ENCODE results near the gene DPEP2NB.
"Not testable (repeated sequence)": the region's sequence is repeated elsewhere in the genome, so short reads cannot be mapped to it uniquely, and the experiment has no call there.

The DPEP2NB gene

DNA sequence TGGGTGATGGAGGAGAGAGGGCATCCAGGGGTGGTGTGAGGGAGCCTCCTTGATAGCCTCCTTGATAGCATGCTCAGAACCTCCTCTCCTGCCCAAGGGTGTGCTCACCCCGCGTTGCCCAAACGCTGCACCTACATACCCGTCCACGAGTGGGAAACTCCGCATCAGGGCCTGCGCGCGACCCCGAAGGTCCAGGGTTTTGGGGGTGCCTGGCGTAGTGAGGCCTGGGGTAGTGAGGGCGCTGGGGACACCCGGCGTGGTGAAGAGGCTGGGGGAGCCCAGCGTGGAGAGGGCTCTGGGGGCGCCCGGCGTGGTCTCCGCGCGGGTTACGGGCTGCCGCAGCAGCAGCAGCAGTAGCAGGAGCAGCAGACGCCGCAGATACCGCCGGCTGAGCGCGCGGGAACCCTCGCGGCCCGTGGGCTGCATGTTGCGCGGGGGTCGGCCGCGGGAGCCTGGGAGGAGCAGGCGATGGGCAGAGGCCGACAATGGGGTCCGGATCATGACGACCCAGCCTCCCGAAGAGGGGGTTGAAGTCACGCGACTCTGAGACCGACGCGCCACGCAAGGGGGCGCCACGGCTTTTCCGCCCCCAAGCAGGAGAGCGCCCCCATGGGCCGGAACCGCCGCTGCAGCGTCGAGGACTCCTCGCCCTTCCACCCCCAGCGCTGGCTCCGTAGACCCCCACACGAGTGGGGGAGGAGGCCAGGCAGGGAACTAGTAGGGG lies 35.6 kb downstream of the DPEP2NB start, which contains the start of gene DPEP3:
Gene DPEP3, minus strand, starts transcription at position 545 of the 724 bp plus-strand sequence. Its CDS starts 119 bp downstream, at position 426.
- DNase-seq: no peak

DNA sequence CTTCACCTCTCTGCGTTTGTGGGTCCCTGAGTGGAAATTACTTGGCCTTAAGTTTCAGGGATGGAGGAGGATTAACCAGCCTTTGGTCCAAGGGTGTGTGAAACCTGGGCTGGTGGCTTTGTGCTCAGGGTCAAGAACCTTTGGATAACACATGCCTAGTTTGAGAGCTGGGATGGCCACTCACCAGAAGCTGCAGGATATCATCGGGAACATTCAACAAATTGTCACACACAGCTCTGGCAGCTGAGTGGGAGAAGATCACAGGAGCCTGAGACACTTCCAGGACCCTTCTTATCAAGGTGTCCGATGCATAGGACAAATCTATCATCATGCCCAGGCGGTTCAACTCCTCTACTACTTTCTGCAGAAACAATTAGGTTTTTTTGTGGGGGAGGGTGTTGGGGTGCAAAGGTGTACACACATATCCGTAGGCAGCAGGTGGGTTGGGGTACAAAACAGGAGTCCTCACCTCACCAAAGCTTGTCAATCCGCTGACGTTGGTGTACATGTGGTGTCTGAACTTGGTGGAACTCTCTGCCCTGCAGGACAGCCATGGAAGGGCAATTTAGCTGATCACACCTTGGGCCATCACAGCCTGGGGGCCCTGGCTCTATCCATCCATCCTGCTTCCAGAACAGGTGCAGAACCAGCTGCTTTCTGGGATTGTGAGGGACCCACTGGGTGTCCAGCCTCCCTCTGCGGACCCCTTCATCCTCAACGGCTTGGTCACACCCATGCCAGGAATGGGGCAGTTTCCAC lies 38.1 kb downstream of the DPEP2NB start:
- DNase-seq: no peak

DNA sequence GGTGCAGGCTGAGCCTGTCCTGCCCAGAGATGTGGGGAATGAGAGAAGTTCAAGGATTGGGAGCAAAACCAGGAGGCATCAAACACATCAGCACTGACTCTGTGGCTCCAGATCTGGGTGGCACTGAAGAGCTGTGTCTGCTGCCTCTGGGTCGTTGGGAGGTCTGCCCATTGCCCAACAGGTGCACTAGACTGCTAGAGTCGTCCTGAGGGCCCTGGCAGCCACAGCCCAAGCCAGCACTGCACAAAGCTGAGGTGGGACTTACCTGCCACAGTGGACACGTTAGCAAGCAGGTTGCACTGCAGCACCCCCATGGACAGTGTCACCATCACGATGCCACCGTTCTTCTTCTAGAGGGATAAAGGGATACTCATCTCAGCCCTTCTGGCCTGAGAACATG lies 38.7 kb downstream of the DPEP2NB start:
- DNase-seq: no peak

DNA sequence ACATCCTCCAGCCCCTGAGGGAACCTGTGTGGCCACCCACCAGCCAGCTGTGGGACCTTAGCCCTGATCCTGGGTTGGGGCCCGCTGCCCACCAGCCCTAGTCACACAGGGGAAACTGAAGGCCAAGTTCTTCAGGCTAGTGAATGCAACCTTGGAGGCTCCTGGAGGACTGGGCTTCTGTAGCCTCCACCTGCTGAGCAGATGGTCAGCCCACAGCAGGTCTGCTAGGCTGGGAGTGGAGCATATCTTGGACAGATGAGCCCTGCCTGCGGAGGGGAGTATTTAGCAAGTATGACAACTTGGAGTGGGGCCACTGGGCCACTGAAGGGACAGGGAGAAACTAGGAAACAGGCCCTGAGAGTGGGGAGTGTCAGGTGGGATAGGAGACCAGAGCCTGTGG lies 39.5 kb downstream of the DPEP2NB start:
- DNase-seq: no peak

DNA sequence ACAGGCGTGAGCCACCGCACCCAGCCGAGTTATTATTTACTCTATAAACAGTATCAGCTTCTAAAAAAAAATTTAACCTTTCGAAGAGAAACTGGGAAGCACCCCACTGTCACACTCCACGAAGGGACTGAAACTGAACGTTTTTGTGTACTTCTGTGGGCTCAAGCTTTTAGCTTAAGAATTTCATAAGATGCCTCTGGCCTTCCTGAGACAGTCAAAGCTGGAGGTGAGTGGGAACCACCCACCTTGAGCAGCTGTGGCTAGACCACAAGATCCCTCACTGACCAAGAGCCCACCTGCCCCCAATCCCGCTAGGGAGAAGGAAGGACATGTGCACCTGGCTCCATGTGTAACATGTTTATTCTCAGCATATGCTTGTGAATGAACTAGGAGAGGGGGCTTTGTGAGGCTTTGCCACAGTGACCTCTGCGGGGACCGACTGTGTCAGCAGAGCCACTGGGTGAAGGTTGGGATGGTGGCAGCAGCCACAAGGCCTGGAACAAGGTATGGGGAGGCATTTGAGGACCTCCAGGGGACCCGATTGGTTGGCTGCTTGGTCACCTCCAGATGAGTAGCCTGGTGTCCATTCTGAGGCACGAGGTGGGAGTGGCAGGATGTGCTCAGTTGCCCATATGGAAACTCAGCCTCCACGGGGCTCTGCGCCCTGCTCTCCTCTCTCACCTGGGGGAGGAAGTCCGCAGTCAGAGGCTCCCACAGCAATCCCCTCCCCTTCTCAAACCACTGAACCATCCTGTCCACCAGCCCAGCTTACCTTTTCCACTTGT lies 40.2 kb downstream of the DPEP2NB start:
- no peak for DNase-seq

DNA sequence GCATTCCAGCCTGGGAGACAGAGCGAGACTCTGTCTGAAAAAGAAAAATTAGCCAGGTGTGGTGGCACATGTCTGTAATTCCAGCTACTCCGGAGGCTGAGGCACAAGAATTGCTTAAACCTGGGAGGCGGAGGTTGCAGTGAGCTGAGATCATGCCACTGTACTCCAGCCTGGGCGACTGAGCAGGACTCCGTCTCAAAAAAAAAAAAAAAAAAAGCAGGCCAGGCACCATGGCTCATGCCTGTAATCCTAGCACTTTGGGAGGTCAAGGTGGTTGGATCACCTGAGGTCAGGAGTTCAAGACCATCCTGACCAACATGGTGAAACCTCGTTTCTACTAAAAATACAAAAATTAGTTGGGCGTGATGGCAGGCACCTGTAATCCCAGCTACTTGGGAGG lies 43.4 kb downstream of the DPEP2NB start:
- DNase-seq: not testable (repeated sequence)

DNA sequence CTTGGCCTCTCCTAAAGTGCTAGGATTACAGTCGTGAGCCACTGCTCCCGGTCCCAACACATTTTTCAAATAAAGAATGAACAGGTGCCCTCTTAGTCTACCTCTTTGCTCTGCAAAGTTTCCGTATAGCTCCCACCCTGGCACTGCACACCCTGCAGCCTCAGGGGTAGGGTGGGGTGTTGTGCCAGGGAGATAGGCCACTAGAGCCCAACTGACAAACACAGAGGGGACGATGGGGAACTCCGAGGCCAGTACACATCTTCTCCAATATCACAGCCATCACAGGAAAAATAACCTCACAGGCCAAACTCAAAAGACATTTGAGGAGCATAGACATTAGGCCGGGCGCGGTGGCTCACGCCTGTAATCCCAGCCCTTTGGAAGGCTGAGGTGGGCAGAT lies 44.6 kb downstream of the DPEP2NB start:
- DNase-seq: no peak

DNA sequence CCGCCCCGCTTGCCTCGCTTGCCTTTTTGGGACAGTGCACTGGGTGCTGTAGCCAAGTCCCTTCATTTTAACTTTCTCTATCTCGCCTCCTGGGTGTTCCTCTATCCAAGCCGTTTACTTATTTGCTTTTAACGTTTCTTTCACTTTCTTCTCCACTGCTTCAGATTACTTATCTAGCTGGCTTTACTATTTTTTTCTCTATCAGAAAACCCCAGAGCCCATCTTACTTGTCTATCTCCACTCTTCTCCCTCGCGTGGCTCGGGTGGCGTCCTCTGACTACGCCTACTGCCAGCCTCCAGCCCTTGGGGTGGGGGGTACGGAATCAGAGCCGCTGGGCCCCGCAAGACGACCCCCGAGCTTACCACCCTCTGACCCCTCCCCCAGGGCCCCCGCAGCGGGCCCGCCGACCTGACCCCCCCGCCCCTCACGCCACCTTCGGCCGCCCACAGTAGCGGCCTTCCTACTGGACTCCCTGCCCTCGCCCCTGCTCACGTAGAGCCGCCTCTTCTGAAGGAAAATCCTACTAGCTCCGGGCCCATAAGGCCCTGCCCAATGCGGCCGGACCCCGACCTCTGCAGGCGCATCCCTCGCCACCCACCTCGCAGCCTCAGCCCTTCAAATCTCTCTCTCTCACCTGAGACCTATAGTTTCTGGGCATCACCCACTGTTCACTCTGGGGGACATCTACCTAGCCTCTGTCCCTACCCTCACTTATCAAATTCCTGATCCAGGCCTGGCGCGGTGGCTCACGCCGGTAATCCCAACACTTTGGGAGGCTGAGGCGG lies 46.3 kb downstream of the DPEP2NB start:
- DNase-seq: peak; percentile 23

DNA sequence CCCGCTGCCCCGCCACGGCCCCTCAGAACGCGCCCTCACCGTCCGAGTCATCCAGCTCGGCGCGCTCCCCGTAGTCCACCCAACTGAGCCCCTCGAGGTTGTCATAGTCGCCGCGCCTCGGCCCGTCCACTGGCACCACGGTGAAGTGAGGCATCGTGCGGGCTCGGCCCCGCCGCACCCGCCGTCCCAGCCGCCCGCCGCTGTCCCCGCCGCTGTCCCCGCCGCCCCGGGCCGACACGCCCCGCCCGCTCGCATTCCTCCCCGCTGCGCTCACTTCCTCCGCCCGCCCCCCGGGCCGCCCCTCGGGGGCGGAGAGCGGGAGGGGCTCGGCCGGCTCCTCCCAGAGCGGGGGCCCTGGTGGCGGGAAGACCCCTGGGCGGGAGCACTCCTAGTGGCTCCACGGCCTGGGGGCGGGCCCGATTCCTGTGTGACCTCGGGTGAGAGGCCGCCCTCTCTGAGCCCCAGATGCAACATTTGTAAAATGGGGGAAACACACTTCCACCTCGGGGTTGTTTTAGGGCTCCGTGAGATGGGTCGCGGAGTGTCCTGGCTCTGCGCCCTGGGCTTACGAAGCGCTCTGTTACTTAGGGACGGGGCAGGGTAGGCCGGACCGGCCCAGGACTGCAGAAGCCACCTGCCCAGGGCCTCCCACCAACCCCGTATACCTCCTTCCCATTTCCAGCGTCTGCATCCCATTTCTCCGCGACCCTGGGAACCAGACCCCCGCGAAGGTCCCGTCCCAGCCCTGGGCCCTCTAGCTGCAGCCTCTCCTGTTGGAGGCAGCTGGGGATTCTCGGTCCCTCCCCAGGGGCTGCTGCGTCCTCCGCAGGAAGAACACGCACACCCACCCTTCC lies 47.1 kb downstream of the DPEP2NB start, which contains the start of gene SLC12A4:
Gene SLC12A4, minus strand, starts transcription at position 238 of the 854 bp plus-strand sequence. Its CDS starts 84 bp downstream, at position 154.
- peak; percentile 92 for DNase-seq

DNA sequence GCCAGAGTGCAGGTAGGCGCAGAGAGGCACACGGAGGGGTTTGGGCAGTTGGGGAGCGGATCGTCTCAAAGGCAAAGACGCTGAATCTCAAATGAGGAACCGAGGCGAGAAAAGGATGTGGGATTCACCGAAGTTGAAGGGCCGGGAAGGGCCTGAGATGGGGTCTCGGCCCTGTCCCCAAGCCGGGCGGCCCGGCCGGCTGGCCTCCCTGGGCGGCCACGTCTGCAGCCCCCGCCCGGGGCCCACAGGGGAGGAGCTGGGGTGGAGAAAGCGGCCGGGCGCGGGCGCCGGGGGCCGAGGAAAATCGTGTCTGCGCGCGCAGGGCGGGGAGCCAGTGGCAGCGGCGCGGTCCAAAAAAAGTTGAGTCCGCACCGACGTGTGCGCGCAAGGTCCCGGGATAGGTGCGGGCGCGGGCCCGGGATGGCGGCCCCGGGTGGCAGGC lies 47.7 kb downstream of the DPEP2NB start:
- no peak for DNase-seq

DNA sequence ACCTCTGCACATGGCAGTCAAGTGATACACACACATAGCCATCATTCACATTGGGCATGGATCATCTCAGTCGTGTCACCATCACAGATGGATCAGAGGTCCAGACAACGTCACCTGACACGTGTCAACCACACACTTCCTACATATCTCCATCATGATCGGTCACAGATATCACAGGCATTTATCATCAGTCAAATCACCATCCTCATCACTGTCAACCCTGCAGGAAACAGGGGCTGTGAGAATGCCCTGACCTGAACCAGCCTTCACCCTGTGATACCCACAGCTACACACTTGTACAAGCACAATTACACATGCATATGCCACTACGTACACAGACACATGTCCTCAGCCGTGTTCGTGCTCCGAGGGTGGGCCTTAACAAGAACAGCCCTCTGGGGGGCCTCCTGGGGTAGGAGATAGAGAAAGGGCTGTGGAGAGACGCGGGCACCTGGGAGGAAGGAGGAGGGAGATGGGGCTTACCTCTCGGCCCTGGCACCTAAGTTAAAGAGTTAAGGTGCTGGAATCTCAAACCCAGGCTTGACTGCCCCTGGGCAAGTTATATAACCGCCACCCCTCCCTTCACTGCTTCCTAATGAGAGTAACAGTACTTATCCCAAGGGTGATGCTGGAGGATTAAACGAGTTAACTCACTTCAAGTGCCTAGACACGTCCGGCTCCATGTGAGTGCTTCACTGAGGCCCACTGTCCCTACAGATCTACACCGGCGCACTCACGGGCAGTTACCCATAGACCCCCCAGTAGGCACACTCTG lies 48.3 kb downstream of the DPEP2NB start:
- DNase-seq: peak; percentile 35

DNA sequence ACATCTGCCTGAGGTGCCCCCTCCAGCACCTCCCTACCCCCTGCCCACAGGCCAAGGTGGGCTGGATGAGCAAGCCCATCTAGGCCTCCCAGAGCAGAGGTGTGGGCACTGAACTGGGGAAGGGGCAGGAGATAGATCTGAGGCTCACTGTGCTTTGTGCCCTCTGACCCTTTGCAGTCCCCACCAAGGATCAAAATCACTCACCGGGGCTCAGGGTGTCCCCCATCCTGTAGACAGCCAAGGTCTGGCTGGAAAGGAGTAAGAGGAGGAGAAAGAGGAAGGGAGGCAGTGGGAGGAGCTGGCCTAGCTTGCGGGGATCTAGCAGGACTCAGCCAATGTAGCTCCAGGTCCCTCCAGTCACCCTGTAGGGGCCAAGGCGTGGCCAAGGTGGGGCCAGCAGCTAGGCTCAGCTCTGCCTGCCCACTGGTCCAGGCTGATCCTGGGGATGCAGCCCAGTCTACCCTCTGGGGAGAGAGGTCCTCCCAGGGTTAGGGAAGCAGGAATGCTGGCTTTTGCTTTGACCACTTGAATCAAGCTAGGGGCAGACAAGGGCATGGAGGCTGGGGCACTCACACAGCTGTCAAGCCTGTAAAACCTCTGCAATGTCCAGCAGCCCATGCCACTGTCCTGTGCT lies 49.0 kb downstream of the DPEP2NB start:
- DNase-seq: no peak

DNA sequence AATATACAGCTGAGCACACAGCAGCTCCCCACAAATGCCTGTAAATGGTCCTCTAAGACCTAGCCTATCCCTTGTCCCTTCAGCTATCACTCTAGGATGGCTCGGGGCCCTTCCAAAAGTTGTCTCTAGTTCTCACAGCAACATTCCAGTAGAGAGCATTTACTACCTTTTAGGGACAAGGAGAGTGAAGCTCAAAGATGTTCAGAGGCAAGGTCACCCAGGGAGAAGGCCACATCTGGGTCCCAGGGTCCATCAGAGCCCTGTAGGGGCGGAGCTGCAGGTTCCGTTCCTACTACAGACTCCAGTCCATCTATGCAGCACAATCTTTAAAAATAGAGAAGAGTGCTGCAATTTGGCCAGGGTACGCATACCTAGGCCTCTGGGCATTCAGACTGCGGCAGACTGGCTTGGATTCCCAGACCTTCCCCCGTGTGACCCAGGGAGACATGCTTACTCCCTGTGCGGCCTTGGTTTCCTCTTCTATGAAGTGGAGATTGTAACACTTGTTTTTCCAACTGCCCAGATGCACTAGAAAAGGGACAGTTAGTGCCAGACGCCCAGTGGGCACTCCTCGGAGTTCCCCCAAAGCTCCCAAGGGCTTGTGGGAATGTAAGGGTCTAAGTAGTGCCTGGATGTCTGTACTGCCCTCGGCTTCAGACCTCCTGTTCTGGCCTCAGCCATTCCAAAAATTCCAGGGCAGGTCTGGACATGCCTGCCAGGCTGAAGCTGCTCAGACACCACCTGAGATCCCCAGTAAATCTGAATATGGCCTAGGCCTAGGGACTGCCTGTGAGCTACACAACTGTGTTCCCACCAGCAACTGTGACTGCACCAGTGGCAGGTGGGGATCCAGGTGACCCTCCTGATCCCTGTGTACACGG lies 49.8 kb downstream of the DPEP2NB start:
- DNase-seq: no peak

DNA sequence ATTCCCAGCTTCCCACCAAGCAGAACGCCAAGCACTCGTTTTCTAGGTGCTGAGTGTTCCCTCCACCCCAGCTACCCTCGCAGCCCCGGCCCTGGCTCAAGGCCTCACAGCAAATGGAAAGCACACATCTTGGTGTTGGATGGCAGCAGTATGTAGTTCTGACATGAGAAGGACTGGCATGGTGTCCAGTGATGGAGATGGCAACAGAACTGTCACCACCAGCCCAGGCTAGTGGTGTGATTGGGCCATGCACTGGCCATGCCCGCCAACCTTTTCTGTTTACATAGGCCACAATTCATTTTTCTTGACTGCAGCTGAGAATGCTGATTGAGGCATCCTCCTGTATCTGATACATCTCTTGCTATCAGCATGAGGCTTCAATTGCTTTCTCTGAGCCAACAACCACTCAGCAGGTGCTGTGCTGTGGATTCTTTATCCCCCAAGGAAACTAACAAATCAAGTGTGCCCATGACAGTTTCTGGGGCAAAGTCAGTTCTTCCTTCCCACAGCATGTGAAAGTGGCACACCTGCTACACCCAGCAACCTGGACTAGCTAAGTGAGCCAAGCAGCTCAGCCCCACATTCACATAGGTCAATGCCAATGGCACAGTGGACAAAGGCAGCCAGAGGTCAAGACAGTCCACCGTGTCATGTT lies 51.1 kb downstream of the DPEP2NB start:
- no peak for DNase-seq

DNA sequence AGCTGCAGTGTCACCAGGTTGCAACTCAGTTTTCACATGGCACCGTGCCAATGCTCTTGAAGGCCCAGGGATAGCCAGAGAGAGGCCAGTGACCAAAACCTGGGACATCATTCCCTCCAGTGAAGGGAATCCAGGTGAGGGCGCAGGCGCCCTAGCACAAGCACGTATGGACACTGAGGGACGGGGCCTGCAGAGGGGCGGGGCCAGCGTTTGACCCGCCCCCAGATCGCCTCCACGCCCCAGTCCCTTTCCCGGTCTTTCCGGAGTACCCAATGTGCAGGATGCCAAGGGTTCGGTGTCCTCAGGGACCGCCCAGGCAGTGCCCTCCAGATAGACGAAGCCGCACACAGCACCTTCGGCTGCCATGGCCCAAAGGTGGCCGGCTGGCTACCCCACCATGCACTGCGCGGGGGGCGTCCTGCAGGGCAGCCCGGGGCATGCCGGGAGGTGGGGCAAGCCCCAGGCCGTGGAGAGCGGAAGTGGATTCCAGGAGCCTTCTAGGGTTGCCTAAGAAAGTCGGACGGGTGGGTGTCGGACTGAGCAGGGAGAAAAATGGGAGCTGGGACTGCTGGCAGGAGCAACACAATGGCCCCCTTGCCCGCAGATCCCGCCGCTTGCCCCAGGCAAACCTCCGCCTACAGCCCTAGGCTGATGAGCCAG lies 51.9 kb downstream of the DPEP2NB start:
- no peak for DNase-seq
